Measurements from ENCODE around the gene LCLAT1. TPM values are rescaled to one million over a fixed set of nuclear protein-coding genes. Genes with fewer than 3 reads are reported as not detected.

Gene LCLAT1
- total RNA-seq, 4 donors from 2014 or later: 10.3 to 20.6 (median 17.7) TPM

DNA sequence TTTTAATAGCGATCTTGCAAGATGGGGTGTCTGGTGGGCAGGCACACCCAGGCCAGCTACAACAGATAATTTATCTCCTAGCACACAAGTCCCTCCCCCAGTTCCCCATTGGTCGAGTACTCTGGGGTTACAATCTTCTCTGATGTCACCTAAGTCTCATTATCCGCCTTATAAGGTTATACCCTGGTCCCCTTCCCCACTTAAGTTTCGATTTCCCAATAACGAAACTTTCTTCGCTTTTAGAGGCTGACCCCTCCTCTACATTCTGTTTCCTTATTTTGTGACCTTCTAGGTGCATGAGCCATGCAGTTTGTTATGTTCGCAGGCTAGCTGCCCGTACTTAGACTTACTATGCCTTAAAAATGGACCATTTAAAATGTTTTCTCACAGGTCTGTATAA is 180.1 kb downstream of the LCLAT1 start:
- H3K4me1 ChIP-seq: no peaks in the 10 kb centered on the region
- no peaks in the 10 kb centered on the region for H3K36me3 ChIP-seq
- no peaks in the 10 kb centered on the region for H3K9me3 ChIP-seq
- TF ChIP-seq EP300 (IDR thresholded peaks at IDR 0.05) (no peak), POLR2AphosphoS5 (IDR thresholded peaks at IDR 0.05) (no peak), CTCF (IDR thresholded peaks at IDR 0.05) (no peak), POLR2A (IDR thresholded peaks at IDR 0.05) (no peak)
- H3K4me3 ChIP-seq: no peak overlapping the region
- DNase-seq (ENCODE audit: low spot score in 2 of 2): no peak
- no peaks in the 10 kb centered on the region for H3K27me3 ChIP-seq
- no peak overlapping the region for H3K27ac ChIP-seq
- 94% methylated on average over 8 of the region's 8 CpGs for WGBS

DNA sequence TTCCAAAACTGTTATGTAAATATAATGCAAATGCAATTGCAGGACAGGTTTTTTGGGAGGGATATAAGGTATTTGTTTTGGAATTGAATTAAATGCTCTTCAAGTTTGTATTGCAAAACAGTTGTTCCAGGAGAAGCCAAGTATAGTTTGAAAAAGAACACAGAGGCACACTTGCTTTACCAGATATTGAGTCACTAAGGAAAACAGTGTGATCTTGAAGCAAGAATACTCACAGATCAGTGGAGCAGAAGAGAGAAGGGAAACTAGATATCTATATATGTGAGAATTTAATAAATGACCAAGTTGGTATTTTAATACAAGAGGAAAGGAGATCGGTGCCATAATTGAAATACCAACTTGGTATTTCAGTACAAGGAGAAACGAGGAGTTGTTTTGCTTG is 181.3 kb downstream of the LCLAT1 start:
- Histone ChIP-seq H3K4me1 (no peaks in the 10 kb centered on the region), H3K9me3 (no peaks in the 10 kb centered on the region)
- WGBS: 91% methylated on average over 2 of the region's 2 CpGs

DNA sequence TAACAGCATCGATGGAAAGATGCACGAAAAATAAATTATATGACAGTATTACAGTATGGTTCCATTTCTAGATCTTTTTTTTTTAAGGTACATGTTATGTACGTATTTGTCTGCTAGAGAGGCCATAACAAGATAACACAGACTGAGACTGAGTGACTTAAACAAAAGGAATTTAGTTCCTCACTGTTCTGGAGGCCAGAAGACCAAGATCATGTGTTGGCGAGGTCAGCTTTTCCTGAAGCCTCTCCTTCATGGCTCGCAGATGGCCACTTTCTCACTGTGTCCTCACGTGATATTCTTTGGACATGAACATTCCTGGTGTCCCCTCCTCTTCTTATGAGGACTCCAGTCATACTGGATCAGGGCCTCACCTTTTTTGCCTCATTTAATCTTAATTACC is 182.8 kb downstream of the LCLAT1 start:
- no peak overlapping the region for H3K4me3 ChIP-seq
- H3K4me1 ChIP-seq: no peaks in the 10 kb centered on the region
- TF ChIP-seq EP300 (IDR thresholded peaks at IDR 0.05) (no peak), POLR2A (IDR thresholded peaks at IDR 0.05) (no peak), POLR2AphosphoS5 (IDR thresholded peaks at IDR 0.05) (no peak), CTCF (IDR thresholded peaks at IDR 0.05) (no peak)
- 88% methylated on average over 6 of the region's 6 CpGs for WGBS
- no peak overlapping the region for H3K27ac ChIP-seq
- no peak for DNase-seq (ENCODE audit: low spot score in 2 of 2)
- H3K9me3 ChIP-seq: no peaks in the 10 kb centered on the region
- H3K27me3 ChIP-seq: no peaks in the 10 kb centered on the region
- H3K36me3 ChIP-seq: no peaks in the 10 kb centered on the region

More for the DNA sequence above, 181.3 kb downstream of the LCLAT1 start:
- TF ChIP-seq EP300 (IDR thresholded peaks at IDR 0.05): no peak
- TF ChIP-seq POLR2A (IDR thresholded peaks at IDR 0.05): no peak
- no peak for TF ChIP-seq POLR2AphosphoS5 (IDR thresholded peaks at IDR 0.05)
- no peak for DNase-seq (ENCODE audit: low spot score in 2 of 2)
- H3K4me3 ChIP-seq: no peak overlapping the region
- no peaks in the 10 kb centered on the region for H3K27me3 ChIP-seq
- H3K36me3 ChIP-seq: no peaks in the 10 kb centered on the region
- no peak overlapping the region for H3K27ac ChIP-seq

- Histone ChIP-seq H3K9me3 (no peaks in the 10 kb centered on the region), H3K4me3 (no peak overlapping the region), H3K27me3 (no peaks in the 10 kb centered on the region), H3K4me1 (no peaks in the 10 kb centered on the region), H3K36me3 (no peaks in the 10 kb centered on the region), H3K27ac (no peak overlapping the region)
- no peak for DNase-seq (ENCODE audit: low spot score in 2 of 2)
- TF ChIP-seq POLR2A (IDR thresholded peaks at IDR 0.05) (no peak), EP300 (IDR thresholded peaks at IDR 0.05) (no peak), CTCF (IDR thresholded peaks at IDR 0.05) (no peak), POLR2AphosphoS5 (IDR thresholded peaks at IDR 0.05) (no peak)
- 50% methylated on average over 1 of the region's 1 CpG for WGBS
Observed at GRCh38 chr2:30631051-30631671, 184.1 kb downstream of the LCLAT1 start.

DNA sequence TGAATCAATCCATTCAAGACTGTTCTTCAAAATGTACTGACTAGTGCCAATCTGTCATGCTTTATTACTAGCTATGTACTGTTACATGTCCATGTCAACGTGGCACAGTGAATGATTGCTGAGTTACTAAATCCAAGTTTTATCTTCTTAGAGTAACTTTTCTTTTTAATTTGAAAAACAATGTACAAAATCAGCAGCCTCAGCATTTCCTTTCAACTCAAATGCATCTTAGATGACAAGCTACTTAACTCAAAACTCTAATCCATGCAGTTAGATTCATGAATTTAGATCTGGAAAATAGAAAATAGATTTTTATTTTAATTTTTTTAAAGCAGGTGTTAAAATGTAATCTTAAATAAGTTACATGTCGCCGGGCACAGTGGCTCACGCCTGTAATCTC is 186.0 kb downstream of the LCLAT1 start:
- TF ChIP-seq POLR2A (IDR thresholded peaks at IDR 0.05) (no peak), EP300 (IDR thresholded peaks at IDR 0.05) (no peak), CTCF (IDR thresholded peaks at IDR 0.05) (no peak), POLR2AphosphoS5 (IDR thresholded peaks at IDR 0.05) (no peak)
- Histone ChIP-seq H3K36me3 (no peaks in the 10 kb centered on the region), H3K4me1 (no peaks in the 10 kb centered on the region), H3K4me3 (no peak overlapping the region), H3K27ac (no peak overlapping the region), H3K9me3 (no peaks in the 10 kb centered on the region), H3K27me3 (no peaks in the 10 kb centered on the region)
- DNase-seq (ENCODE audit: low spot score in 2 of 2): no peak
- 91% methylated on average over 4 of the region's 4 CpGs for WGBS

- TF ChIP-seq EP300 (IDR thresholded peaks at IDR 0.05): no peak
- no peak for TF ChIP-seq POLR2AphosphoS5 (IDR thresholded peaks at IDR 0.05)
- no peak for TF ChIP-seq CTCF (IDR thresholded peaks at IDR 0.05)
- TF ChIP-seq POLR2A (IDR thresholded peaks at IDR 0.05): no peak
- Histone ChIP-seq H3K27me3 (no peaks in the 10 kb centered on the region), H3K36me3 (peaks cover 9% of the 10 kb centered on the region), H3K9me3 (no peaks in the 10 kb centered on the region), H3K4me1 (no peaks in the 10 kb centered on the region), H3K27ac (no peak overlapping the region), H3K4me3 (no peak overlapping the region)
- DNase-seq (ENCODE audit: low spot score in 2 of 2): no peak
- WGBS: 81% methylated on average over 1 of the region's 1 CpG
Observed at GRCh38 chr2:30636311-30636710, 189.3 kb downstream of the LCLAT1 start.

Data from suprapubic skin (tissue), 4 donors.